CD4-positive, alpha-beta T cell treated with Interleukin-15 for 1 hour (primary cell): ENCODE results near the gene ZNF592.
"Not testable (repeated sequence)": the region's sequence is repeated elsewhere in the genome, so short reads cannot be mapped to it uniquely, and the experiment has no call there.

Experiments used
- DNase-seq: peaks from one replicate; pipeline ENCODE4 v3.0.0-alpha.2; 2020

Gene ZNF592

GRCh38 chr15:84832448-84833040 lies 84.2 kb downstream of the ZNF592 start:
- DNase-seq: no peak

DNA sequence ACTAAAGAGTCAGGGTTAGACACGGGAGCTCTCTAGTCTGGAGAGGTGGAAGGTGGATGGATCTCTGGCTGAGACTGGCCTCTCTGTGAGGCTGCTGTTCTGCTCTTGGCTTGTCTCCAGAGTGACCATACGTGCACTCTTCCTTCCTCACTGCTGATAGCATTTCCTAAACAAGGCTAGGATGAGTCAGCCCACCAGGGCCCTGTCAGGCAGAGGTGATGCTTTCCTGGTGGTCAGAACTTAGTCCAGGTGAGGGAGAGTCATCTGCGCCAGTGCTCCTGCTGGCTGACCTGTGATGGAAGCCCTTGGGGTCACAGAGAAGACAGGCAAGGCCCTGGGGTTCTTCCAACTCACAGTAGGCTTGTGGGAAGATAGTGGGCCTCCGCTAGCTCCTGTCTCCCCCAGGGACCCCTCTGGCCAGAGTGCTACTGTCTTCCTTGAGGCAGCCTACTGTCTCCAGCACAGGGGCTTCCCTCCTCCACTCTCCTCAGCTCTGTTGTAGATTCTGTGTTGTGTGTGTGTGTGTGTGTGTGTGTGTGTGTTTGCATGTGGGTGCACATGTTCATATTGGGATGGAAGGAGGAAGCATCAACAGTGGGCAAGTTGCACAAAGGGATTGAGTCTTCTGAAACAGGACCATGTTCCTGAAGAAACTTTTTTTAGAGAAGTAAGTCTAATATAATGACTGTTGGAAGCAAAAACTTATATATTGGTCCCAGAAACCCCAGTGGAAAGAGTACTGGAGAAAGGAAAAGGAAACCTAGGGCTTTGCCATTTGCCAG lies 85.2 kb downstream of the ZNF592 start:
- no peak for DNase-seq

DNA sequence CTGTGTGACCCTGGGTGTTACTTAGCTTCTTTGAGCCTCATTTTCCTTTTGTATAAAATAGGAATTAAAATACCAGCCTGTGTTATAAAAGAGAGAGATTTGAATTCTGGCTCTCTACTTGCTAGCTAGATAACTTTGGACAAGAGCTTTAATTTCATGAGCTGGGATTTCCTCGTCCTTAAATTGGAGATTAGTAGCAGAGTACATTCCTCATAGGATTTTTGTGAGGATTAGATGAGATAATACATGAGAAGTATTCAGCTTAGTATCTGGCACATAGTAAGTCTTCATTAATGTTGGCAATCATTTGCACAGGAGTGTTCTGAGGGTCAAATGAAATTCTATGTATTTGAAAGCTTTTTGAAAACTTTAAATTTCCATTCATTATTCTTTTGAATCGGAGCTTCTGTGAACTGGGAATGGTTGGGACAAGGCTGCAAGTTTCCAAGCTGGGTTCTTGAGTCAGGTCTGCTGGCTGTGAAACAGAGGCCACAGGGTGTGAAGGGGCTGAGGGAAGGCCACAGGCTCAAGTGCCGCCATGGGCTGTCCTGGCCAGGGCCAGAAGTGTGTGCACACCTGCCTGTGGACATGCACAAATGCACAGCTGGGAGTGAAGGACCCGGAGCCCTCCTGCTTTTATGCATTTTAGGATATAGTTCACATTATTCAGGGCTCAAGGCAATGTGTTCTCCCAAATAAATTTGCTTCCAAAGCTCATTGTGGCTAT lies 86.0 kb downstream of the ZNF592 start:
- DNase-seq: no peak

DNA sequence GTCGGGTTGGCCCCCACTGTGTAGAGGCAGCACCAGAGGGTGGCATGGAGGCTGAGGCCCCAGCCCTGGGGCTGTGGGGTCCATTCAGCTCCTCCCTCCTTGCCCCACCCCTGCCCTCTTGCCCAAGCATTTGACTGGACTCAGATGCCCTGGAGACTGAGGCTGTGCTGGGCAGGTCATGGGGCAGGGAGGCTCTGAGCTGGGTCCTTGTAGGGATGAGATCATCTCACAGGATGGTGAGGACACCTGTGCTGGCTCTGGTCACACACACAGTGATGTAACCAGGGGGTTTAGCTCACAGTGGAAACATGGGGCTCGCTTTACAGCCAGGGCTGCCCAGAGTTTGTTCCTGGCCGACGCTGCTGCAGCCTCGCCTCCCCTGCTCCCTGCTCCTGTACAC lies 86.6 kb downstream of the ZNF592 start:
- no peak for DNase-seq

DNA sequence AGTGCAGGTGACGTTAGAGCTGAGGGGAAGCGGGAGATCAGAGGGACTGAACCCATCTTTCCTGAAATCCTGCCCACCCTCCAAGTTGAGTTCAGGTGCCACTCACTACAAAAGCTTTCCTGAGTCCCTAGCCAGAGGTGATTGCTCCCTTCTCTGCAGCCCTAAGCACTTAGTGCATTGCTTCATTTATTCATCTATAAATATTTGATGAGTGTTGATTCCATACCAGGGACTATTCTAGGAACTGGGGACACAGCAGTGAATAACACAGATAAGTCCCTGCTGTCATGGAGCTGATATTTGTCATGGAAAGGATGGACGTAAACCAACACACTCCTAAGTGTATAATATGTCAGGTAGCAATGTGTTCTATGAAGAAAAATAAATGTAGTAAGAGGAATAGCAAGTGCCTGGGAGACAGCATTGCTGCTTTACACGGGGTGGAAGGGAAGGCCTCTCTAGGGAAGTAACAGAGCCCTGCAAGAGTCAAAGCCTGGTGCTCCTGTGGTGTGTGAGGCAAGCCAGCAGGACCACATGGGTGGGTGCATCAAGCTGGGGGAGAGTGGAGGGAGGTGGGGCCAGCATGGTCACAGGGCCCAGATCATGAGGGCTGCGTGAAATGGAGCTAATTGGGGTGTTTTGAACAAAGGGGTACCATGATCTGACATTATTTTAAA lies 87.4 kb downstream of the ZNF592 start:
- DNase-seq: no peak

GRCh38 chr15:84836844-84837243 lies 88.5 kb downstream of the ZNF592 start:
- DNase-seq: no peak

GRCh38 chr15:84839714-84840113 lies 91.3 kb downstream of the ZNF592 start:
- DNase-seq: no peak

DNA sequence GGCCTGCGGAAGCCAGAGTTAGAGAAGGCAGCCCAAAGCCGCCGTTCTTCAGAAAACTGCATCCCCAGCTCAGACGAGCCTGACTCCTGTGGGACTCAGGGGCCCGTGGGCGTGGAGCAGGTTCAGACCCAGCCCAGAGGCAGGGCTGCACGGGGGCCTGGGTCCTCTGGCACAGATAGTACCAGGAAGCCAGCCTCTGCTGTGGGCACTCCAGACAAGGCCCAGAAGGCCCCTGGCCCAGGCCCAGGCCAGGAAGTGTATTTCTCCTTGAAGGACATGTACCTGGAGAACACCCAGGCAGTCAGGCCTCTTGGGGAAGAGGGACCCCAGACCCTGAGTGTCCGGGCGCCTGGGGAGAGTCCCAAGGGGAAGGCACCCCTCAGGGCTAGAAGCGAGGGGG lies 91.9 kb downstream of the ZNF592 start:
- no peak for DNase-seq

GRCh38 chr15:84840741-84841429 lies 92.5 kb downstream of the ZNF592 start:
- DNase-seq: no peak

DNA sequence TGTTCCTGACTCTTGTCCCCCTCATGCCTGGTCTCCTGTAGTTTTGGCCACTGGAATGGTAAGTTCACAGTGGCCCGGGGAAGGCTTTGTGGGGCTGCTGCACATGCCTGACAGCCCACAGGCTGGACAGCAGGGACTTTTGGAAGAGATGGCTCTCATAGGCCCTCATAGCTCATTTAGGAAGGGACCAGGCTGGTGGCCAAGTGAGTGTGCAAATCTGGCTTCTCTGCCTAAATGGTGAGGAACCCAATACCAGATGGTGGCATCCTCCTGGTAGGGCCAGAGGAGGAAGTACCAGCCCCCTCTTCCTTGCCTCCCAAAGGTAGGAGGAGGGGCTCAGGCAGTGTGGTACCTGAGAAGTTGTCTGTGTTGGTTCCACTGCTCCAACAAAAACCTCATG lies 94.4 kb downstream of the ZNF592 start:
- DNase-seq: no peak

GRCh38 chr15:84844964-84845363 lies 96.6 kb downstream of the ZNF592 start:
- DNase-seq: no peak

DNA sequence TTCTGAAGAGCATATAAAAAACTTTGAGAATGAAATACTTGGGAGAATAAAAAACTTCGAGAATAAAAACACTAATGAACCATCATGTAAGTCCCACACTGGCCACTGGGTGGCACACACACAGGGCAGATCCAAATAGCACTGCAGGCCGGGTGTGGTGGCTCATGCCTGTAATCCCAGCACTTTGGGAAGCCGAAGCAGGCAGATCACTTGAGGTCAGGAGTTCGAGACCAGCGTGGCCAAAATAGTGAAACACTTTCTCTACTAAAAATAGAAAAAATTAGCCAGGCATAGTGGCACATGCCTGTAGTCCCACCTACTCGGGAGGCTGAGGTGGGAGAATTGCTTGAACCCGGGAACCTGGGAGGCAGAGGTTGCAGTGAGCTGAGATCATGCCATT lies 97.2 kb downstream of the ZNF592 start:
- DNase-seq: not testable (repeated sequence)

DNA sequence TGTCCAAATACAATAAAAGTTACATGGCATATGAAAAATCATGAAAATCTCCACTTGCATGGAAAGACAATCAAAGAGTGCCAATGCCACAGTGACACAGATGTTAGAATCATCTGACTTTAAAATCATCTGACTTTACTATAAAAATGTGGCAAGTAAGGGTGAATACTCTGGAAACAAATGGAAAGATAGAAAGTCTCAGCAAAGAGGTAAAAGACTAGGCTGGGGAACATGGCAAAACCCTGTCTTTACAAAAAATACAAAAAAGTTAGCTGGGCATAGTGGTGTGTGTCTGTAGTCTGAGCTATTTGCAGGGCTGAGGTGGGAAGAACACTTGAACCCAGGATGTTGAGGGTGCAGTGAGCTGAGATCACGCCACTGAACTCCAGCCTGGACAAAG lies 97.9 kb downstream of the ZNF592 start:
- DNase-seq: no peak

GRCh38 chr15:84847382-84847781 lies 99.0 kb downstream of the ZNF592 start:
- DNase-seq: no peak

- no peak for DNase-seq
Observed at GRCh38 chr15:84852212-84852611, 103.8 kb downstream of the ZNF592 start.

DNA sequence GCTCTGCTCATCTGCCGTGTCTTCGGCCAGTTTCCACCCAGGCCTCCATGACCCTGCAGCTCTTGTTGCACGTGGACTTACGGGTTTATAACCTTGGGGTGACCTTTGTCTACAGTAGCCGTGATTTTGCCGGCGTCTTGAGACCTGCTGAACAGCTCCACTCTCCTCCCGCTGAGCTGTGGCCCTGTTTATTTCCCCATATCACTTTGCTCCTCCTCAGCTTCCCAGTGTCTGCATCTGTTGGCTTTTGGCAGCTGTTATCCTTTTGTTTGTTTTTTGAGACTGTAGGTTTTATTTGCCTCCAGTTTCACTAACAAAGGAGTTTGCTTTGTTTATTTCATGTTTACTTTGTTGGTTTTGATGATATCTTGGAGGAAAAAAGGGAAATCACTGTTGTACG lies 106.7 kb downstream of the ZNF592 start:
- DNase-seq: no peak

- no peak for DNase-seq
Observed at GRCh38 chr15:84855765-84856164, 107.4 kb downstream of the ZNF592 start.
